ENCODE results near the gene BIN1.

The BIN1 gene

GRCh38 chr2:127096280-127096679 is 10.7 kb downstream of the BIN1 start:
- TF ChIP-seq, protein P1, sequence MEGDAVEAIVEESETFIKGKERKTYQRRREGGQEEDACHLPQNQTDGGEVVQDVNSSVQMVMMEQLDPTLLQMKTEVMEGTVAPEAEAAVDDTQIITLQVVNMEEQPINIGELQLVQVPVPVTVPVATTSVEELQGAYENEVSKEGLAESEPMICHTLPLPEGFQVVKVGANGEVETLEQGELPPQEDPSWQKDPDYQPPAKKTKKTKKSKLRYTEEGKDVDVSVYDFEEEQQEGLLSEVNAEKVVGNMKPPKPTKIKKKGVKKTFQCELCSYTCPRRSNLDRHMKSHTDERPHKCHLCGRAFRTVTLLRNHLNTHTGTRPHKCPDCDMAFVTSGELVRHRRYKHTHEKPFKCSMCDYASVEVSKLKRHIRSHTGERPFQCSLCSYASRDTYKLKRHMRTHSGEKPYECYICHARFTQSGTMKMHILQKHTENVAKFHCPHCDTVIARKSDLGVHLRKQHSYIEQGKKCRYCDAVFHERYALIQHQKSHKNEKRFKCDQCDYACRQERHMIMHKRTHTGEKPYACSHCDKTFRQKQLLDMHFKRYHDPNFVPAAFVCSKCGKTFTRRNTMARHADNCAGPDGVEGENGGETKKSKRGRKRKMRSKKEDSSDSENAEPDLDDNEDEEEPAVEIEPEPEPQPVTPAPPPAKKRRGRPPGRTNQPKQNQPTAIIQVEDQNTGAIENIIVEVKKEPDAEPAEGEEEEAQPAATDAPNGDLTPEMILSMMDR (IDR thresholded peaks at IDR 0.05; ENCODE audit: borderline replicate concordance, extremely low read depth, low read length, poor library complexity, severe bottlenecking): no peak
- no peak for TF ChIP-seq EZH2 (IDR thresholded peaks at IDR 0.05; ENCODE audit: borderline replicate concordance, low read depth, low read length, severe bottlenecking)
- Histone ChIP-seq H3K4me1 (ENCODE audit: insufficient read depth, low read length) (no peaks in the 10 kb centered on the region), H3K79me2 (ENCODE audit: insufficient read depth, low read length) (no peaks in the 10 kb centered on the region), H2AFZ (ENCODE audit: low read depth, low read length) (no peak overlapping the region), H3K9ac (ENCODE audit: low read depth, low read length) (no peak overlapping the region), H3K36me3 (ENCODE audit: insufficient read depth, low read length) (no peaks in the 10 kb centered on the region), H3K9me3 (ENCODE audit: insufficient read depth, low read length, severe bottlenecking) (no peaks in the 10 kb centered on the region), H4K20me1 (ENCODE audit: insufficient read depth, low read length) (no peaks in the 10 kb centered on the region), H3K27me3 (ENCODE audit: insufficient read depth, low read length, poor library complexity) (no peaks in the 10 kb centered on the region), H3K4me2 (ENCODE audit: insufficient read depth, low read length) (no peak overlapping the region), H3K4me3 (ENCODE audit: low read depth in 1 of 2, low read length in 2 of 2) (no peak overlapping the region), H3K27ac (ENCODE audit: low read length) (no peak overlapping the region)
- DNase-seq (no peak), ATAC-seq (ENCODE audit: insufficient read depth, low read depth) (no peak)

GRCh38 chr2:127095784-127096183 is 11.2 kb downstream of the BIN1 start:
- H3K9ac ChIP-seq (ENCODE audit: low read depth, low read length): no peak overlapping the region

GRCh38 chr2:127095367-127095641 is 11.7 kb downstream of the BIN1 start:
- Histone ChIP-seq H3K4me1 (ENCODE audit: insufficient read depth, low read length) (no peaks in the 10 kb centered on the region), H3K4me2 (ENCODE audit: insufficient read depth, low read length) (no peak overlapping the region)

More at GRCh38 chr2:127095784-127096183, 11.2 kb downstream of the BIN1 start:
- Histone ChIP-seq H3K79me2 (ENCODE audit: insufficient read depth, low read length) (no peaks in the 10 kb centered on the region), H3K4me2 (ENCODE audit: insufficient read depth, low read length) (no peak overlapping the region), H3K4me1 (ENCODE audit: insufficient read depth, low read length) (no peaks in the 10 kb centered on the region), H2AFZ (ENCODE audit: low read depth, low read length) (no peak overlapping the region), H3K36me3 (ENCODE audit: insufficient read depth, low read length) (no peaks in the 10 kb centered on the region), H3K27ac (ENCODE audit: low read length) (no peak overlapping the region), H3K27me3 (ENCODE audit: insufficient read depth, low read length, poor library complexity) (no peaks in the 10 kb centered on the region), H4K20me1 (ENCODE audit: insufficient read depth, low read length) (no peaks in the 10 kb centered on the region), H3K9me3 (ENCODE audit: insufficient read depth, low read length, severe bottlenecking) (no peaks in the 10 kb centered on the region), H3K4me3 (ENCODE audit: low read depth in 1 of 2, low read length in 2 of 2) (no peak overlapping the region)
- TF ChIP-seq, protein P1 (IDR thresholded peaks at IDR 0.05; ENCODE audit: borderline replicate concordance, extremely low read depth, low read length, poor library complexity, severe bottlenecking): no peak
- no peak for ATAC-seq (ENCODE audit: insufficient read depth, low read depth)
- no peak for DNase-seq

More at GRCh38 chr2:127095367-127095641, 11.7 kb downstream of the BIN1 start:
- no peak overlapping the region for H3K9ac ChIP-seq (ENCODE audit: low read depth, low read length)
- no peak overlapping the region for H3K27ac ChIP-seq (ENCODE audit: low read length)
- H3K79me2 ChIP-seq (ENCODE audit: insufficient read depth, low read length): no peaks in the 10 kb centered on the region
- H2AFZ ChIP-seq (ENCODE audit: low read depth, low read length): no peak overlapping the region
- H4K20me1 ChIP-seq (ENCODE audit: insufficient read depth, low read length): no peaks in the 10 kb centered on the region
- no peak for ATAC-seq (ENCODE audit: insufficient read depth, low read depth)
- TF ChIP-seq EZH2 (IDR thresholded peaks at IDR 0.05; ENCODE audit: borderline replicate concordance, low read depth, low read length, severe bottlenecking): no peak
- TF ChIP-seq, protein P1 (IDR thresholded peaks at IDR 0.05; ENCODE audit: borderline replicate concordance, extremely low read depth, low read length, poor library complexity, severe bottlenecking): no peak
- no peaks in the 10 kb centered on the region for H3K9me3 ChIP-seq (ENCODE audit: insufficient read depth, low read length, severe bottlenecking)
- no peak overlapping the region for H3K4me3 ChIP-seq (ENCODE audit: low read depth in 1 of 2, low read length in 2 of 2)
- H3K36me3 ChIP-seq (ENCODE audit: insufficient read depth, low read length): no peaks in the 10 kb centered on the region
- no peak for DNase-seq
- no peaks in the 10 kb centered on the region for H3K27me3 ChIP-seq (ENCODE audit: insufficient read depth, low read length, poor library complexity)

All from DND-41 (cell line).